Choroid plexus epithelial cell (primary cell): Measurements from ENCODE around the gene FOXP1.

Experiments
- DNase-seq: peaks from one replicate; pipeline ENCODE4 v3.0.0-alpha.2; 2010; ENCODE audit warnings: low read depth
- H3K4me3 ChIP-seq: 2 replicates; pipeline ENCODE4 v1.5.1; 2011; ENCODE audit warnings: low read depth, mild to moderate bottlenecking, control low read depth, low read length, moderate library complexity
- CTCF ChIP-seq: conservative IDR thresholded peaks from 2 replicates; pipeline ENCODE4 v1.5.1; 2011; ENCODE audit warnings: low read depth, mild to moderate bottlenecking, control low read depth, inconsistent platforms, low read length, moderate library complexity

FOXP1 gene

GRCh38 chr3:71388535-71389120 lies 194.9 kb downstream of the FOXP1 start:
- TF ChIP-seq CTCF: no peak
- DNase-seq: no peak
- H3K4me3 ChIP-seq: no peak overlapping the region

GRCh38 chr3:71387586-71387985 lies 195.9 kb downstream of the FOXP1 start:
- no peak for DNase-seq
- TF ChIP-seq CTCF: no peak
- no peak overlapping the region for H3K4me3 ChIP-seq

GRCh38 chr3:71384837-71385716 lies 198.5 kb downstream of the FOXP1 start:
- TF ChIP-seq CTCF: no peak
- no peak for DNase-seq
- no peak overlapping the region for H3K4me3 ChIP-seq

- no peak overlapping the region for H3K4me3 ChIP-seq
- no peak for TF ChIP-seq CTCF
- DNase-seq: no peak
Observed at GRCh38 chr3:71384388-71384787, 199.1 kb downstream of the FOXP1 start.

- no peak for TF ChIP-seq CTCF
- H3K4me3 ChIP-seq: no peak overlapping the region
- peak; percentile 43 for DNase-seq
Observed at GRCh38 chr3:71380096-71380495, 203.4 kb downstream of the FOXP1 start.

- no peak for TF ChIP-seq CTCF
- no peak overlapping the region for H3K4me3 ChIP-seq
- no peak for DNase-seq
Observed at GRCh38 chr3:71378509-71378908, 205.0 kb downstream of the FOXP1 start.
